ENCODE measurements around the gene DSG2.

DSG2 gene

DNA sequence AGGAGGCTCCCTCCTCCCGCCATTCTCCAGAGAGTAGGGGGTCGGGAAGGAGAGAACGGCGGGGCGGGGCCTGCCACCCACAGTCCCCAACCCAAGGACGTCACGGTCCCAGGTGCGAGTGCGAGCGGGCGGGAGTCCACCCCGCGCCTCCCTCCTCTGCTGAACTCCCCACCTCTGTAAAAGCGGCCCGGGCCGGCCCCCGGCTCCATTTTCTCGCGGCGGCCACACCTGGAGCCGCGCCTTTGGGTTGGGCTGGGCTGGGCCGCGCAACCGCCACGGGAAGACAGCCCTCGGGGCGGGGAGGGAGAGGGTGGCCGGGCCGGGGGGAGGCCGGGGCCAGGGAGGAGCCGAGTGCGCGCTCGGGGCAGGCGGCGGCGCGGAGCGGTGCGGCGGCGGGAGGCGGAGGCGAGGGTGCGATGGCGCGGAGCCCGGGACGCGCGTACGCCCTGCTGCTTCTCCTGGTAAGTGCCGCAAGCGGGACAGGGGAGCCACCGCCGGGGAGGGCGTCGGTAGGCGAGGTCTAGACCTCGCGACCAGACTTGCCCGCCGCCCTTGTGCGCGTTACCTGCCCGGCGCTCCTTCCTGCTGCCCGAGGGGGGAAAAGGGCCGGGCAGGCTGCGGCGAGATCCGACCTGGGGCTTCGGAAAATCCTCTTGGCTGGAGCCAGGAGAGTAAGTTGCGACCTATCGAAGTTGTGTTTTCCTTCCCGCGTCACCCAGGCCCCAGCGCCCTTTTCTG lies at the start of gene DSG2:
Gene DSG2, plus strand, starts transcription at position 342 of the 738 bp plus-strand sequence. Its CDS starts 75 bp downstream, at position 417.
- no peak within 1 kb of the TSS for H3K4me3 ChIP-seq (ENCODE audit: low read depth, low read length)
- TF ChIP-seq, protein P1, sequence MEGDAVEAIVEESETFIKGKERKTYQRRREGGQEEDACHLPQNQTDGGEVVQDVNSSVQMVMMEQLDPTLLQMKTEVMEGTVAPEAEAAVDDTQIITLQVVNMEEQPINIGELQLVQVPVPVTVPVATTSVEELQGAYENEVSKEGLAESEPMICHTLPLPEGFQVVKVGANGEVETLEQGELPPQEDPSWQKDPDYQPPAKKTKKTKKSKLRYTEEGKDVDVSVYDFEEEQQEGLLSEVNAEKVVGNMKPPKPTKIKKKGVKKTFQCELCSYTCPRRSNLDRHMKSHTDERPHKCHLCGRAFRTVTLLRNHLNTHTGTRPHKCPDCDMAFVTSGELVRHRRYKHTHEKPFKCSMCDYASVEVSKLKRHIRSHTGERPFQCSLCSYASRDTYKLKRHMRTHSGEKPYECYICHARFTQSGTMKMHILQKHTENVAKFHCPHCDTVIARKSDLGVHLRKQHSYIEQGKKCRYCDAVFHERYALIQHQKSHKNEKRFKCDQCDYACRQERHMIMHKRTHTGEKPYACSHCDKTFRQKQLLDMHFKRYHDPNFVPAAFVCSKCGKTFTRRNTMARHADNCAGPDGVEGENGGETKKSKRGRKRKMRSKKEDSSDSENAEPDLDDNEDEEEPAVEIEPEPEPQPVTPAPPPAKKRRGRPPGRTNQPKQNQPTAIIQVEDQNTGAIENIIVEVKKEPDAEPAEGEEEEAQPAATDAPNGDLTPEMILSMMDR (IDR thresholded peaks at IDR 0.05; ENCODE audit: low read depth, low read length) = no peak

DNA sequence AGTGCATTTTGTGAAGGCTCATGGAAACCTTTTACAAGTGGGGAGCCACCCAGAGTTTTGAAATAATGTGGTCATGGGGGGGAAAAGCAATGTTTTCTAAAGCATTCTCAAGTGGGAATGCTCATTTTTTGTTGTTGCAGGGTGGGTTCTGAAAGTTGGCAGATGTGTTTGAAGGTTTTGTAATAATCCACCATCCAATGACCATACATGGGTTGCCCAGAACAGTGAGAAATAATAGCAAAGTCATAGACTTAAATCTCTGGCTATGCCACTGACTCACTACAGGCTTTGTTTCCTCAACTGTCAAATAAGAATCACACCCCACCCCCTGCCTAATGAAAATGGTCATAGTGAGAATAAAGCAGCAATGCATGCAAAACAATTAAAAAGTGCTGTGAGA lies 47.6 kb upstream of the DSG2 start:
- TF ChIP-seq, protein P1 (IDR thresholded peaks at IDR 0.05; ENCODE audit: low read depth, low read length) = no peak
- no peak overlapping the region for H3K4me3 ChIP-seq (ENCODE audit: low read depth, low read length)

DNA sequence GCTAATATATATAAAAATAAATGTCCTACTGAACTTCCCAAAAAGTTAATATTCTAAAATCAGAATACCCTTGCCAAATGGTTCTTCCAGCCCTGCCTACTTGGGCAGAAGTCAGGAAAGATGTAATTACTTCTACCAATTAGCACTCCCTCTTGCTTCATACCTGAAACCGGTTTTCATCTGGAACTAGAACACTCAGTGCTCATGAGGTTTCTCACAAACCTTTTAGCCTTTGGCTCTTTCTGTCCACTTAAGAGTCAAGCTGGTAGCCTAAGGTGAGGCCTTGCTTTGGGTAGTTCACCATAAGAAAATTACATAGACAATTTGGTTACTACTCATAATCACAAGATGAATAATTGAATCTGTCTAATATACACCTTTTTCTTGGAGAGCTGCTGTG lies 46.4 kb upstream of the DSG2 start:
- TF ChIP-seq, protein P1 (IDR thresholded peaks at IDR 0.05; ENCODE audit: low read depth, low read length) = no peak
- no peak overlapping the region for H3K4me3 ChIP-seq (ENCODE audit: low read depth, low read length)

DNA sequence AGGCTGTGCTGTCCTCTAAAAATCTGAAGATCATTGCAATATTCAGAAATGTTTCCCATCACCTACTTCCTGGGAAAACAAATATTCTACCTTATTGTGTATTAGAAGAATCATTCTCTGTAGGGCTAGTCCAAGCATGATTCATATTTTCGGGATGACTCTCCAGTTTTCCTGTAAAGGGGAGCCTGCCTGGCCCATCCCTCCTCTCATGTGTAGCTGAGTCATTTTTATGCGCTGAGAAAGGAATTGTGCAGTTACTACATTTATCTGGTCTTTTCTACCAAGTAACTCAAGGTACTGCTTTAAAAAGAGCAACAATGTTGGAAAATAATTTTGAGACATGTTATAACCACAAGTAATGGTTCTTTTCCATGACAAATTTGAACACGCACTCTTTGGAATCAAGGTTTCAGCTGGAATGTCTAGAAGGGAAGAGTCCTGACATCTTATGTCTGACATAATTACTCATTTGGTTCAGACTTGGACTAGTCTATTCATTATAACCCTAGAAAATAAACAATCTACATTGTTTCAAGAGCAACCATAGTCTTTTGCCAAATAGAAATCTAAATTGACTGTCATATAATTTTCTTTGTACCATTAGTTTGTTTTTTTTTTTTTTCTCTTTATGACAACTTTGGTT lies 43.8 kb upstream of the DSG2 start:
- H3K4me3 ChIP-seq (ENCODE audit: low read depth, low read length) = no peak overlapping the region
- TF ChIP-seq, protein P1 (IDR thresholded peaks at IDR 0.05; ENCODE audit: low read depth, low read length) = no peak

DNA sequence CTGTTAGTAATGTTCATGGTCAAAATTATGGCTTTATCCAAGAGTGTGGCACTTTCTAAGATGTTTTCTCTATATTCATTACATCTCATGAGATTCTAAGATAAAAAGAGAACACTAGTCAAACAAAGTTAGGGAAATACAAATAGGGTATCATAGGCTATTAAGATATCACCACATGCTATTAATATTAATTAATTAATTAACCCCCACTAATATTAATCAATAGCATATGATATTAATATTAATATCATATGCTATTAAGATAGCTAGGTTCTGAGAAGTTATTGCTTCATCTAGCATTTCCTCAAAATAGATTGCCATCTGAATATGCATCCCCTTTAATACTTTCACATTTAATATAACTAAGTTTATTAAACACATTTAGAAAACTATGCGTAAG lies 28.3 kb upstream of the DSG2 start:
- TF ChIP-seq, protein P1 (IDR thresholded peaks at IDR 0.05; ENCODE audit: low read depth, low read length) = no peak
- no peak overlapping the region for H3K4me3 ChIP-seq (ENCODE audit: low read depth, low read length)

DNA sequence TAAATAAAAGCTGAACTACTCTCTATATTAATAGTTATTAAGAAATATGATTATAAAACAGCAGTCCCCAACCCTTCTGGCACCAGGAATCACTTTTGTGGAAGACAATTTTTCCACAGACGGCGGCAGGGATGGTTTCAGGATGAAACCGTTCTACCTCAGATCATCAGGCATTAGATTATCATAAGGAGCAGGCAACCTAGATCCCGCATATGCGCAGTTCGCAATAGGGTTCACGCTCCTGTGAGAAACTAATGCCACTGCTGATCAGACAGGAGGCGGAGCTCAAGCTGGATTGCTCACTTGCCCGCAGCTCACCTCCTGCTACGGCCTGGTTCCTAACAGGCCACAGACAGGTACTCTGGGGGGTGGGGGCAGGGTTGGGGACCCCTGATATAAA lies 19.3 kb upstream of the DSG2 start:
- TF ChIP-seq, protein P1 (IDR thresholded peaks at IDR 0.05; ENCODE audit: low read depth, low read length) = no peak

DNA sequence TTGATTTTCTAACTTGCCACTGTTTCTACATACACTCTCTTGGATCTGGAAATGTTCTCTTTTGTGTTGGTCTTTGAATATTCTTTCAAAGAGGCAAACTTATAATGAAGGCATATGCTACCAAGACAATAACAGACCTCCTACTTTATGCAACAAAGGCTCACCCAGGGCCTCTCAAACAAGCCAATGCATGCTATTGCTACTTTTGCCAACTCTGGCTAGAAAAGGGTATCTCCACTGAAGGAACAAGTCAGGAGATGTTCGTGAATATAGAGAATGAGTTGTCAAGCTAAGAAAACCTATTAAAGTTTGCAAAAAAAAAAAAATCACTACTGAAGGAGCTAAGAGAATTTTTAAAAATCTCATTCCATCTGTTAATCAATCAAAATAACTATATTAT lies 15.9 kb upstream of the DSG2 start:
- TF ChIP-seq, protein P1 (IDR thresholded peaks at IDR 0.05; ENCODE audit: low read depth, low read length) = no peak
- no peak overlapping the region for H3K4me3 ChIP-seq (ENCODE audit: low read depth, low read length)

More for the DNA sequence above, 19.3 kb upstream of the DSG2 start:
- no peak overlapping the region for H3K4me3 ChIP-seq (ENCODE audit: low read depth, low read length)

Data from WI38 (cell line).